Measurements from ENCODE around the gene HTRA1.

HTRA1 gene

DNA sequence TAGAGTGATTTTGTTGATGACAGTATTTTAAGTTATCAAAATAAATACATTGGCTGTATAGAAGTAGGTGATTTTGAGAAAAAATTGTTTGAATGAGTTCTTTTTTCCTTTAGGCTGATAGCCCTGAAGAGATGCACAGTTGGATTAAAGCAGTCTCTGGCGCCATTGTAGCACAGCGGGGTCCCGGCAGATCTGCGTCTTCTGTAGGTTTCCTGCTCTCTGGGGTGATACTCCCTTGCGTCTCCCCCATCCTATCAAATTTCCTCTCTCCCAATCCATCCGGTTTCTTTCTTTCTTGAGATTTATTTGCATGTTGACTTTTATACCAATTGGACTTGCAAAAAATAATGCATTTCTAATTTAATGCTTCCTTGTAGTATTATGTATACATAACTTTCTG lies 34.5 kb upstream of the HTRA1 start:
- no peak overlapping the region for H3K4me3 ChIP-seq (ENCODE audit: low read depth in 1 of 5, low read length in 5 of 5)
- peaks cover 9 to 30% (median 20%) of the 10 kb centered on the region in 5 donors for H3K36me3 ChIP-seq (ENCODE audit: control insufficient read depth in 5 of 5, insufficient read depth in 5 of 5, low read length in 5 of 5)
- no peak overlapping the region for H3K27ac ChIP-seq (ENCODE audit: low read depth, low read length)
- H3K4me1 ChIP-seq (ENCODE audit: control insufficient read depth in 5 of 5, insufficient read depth in 5 of 5, low read length in 5 of 5) = no peaks in the 10 kb centered on the region
- H3K9me3 ChIP-seq (ENCODE audit: control insufficient read depth in 5 of 5, low read length in 5 of 5) = no peaks in the 10 kb centered on the region
- no peak overlapping the region for H3K9ac ChIP-seq (ENCODE audit: low read length in 5 of 5)
- H3K27me3 ChIP-seq (ENCODE audit: control insufficient read depth in 5 of 5, insufficient read depth in 4 of 5, low read length in 5 of 5) = no peaks in the 10 kb centered on the region

DNA sequence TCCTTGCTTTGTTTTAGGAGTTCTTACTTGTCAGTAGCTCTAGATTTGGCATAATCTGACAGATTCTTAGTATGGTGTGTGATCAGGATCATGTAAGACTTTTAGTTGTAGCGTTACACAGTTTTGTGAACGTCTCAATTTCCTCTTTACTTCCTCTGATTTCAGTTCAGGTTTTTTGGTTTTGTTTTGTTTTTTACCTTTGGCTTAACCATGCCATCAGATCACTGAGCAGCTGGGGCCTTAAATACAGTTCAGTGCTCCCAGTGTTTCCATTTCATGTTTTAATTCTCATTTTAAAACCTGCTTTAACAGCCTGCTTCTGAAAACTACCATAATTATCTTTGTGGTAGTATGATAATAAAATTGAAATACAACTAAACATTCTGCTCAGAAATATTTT lies 34.1 kb upstream of the HTRA1 start:
- Histone ChIP-seq H3K4me3 (ENCODE audit: low read depth in 1 of 5, low read length in 5 of 5) (no peak overlapping the region), H3K27me3 (ENCODE audit: control insufficient read depth in 5 of 5, insufficient read depth in 4 of 5, low read length in 5 of 5) (no peaks in the 10 kb centered on the region), H3K9me3 (ENCODE audit: control insufficient read depth in 5 of 5, low read length in 5 of 5) (no peaks in the 10 kb centered on the region), H3K27ac (ENCODE audit: low read depth, low read length) (no peak overlapping the region), H3K36me3 (ENCODE audit: control insufficient read depth in 5 of 5, insufficient read depth in 5 of 5, low read length in 5 of 5) (peaks cover 9 to 30% (median 19%) of the 10 kb centered on the region in 5 donors), H3K4me1 (ENCODE audit: control insufficient read depth in 5 of 5, insufficient read depth in 5 of 5, low read length in 5 of 5) (no peaks in the 10 kb centered on the region), H3K9ac (ENCODE audit: low read length in 5 of 5) (no peak overlapping the region)

DNA sequence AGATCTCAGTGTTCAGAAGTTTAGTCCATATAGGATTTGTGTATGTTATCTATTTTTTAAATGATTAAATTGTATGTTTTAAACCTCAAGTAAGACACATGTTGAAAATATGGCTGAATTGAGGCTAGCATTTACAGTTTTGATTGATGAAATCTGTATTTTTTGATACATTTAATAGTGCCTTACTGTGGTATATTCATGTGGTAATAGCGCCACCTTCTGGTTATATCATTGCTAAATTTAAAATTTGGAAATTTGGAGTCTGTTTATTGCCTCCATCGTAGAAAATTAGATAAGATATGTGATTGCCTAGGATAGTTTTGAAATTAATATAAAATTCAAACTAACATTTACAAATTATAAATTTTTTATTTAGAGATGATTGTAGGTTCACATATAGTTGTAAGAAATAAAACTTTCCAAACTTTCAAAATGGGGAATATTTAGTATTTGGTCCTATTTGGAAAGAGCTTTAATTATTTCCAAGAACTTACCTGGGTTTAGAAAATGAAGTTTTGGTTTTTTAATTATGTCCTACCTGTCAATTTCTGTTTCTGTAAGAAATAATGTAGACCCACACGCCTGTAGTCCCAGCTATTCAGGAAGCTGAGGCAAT lies 26.0 kb upstream of the HTRA1 start:
- H3K4me3 ChIP-seq (ENCODE audit: low read depth in 1 of 5, low read length in 5 of 5) = no peak overlapping the region

DNA sequence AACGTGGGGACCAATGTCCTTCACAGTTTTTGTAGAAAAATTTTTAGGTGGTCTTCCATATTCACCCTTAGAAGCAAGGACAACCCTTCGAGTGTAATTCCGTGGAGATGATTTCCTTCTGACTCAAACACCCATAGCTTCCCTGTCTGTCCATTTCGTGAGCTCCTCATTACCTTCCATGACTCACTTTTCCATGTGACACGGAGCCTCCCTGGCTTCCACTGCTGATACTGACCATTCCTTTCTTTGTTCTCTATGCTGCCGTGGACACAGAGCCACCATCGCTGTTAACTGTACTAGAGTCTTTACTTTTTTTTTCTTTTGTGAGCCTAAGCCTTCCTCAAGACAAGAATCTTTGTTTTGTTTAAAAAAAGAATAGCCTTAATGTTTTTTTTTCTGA lies 19.4 kb upstream of the HTRA1 start:
- H3K4me3 ChIP-seq (ENCODE audit: low read depth in 1 of 5, low read length in 5 of 5) = no peak overlapping the region
- peaks cover 0 to 13% (median 3%) of the 10 kb centered on the region in 5 donors for H3K4me1 ChIP-seq (ENCODE audit: control insufficient read depth in 5 of 5, insufficient read depth in 5 of 5, low read length in 5 of 5)
- no peaks in the 10 kb centered on the region for H3K36me3 ChIP-seq (ENCODE audit: control insufficient read depth in 5 of 5, insufficient read depth in 5 of 5, low read length in 5 of 5)
- H3K9ac ChIP-seq (ENCODE audit: low read length in 5 of 5) = no peak overlapping the region
- H3K9me3 ChIP-seq (ENCODE audit: control insufficient read depth in 5 of 5, low read length in 5 of 5) = peaks cover 0 to 3% (median 0%) of the 10 kb centered on the region in 5 donors
- no peak overlapping the region for H3K27ac ChIP-seq (ENCODE audit: low read depth, low read length)
- no peaks in the 10 kb centered on the region for H3K27me3 ChIP-seq (ENCODE audit: control insufficient read depth in 5 of 5, insufficient read depth in 4 of 5, low read length in 5 of 5)

More for the DNA sequence above, 26.0 kb upstream of the HTRA1 start:
- no peak overlapping the region for H3K27ac ChIP-seq (ENCODE audit: low read depth, low read length)
- H3K4me1 ChIP-seq (ENCODE audit: control insufficient read depth in 5 of 5, insufficient read depth in 5 of 5, low read length in 5 of 5) = peaks cover 0 to 3% (median 0%) of the 10 kb centered on the region in 5 donors
- no peak overlapping the region for H3K9ac ChIP-seq (ENCODE audit: low read length in 5 of 5)
- H3K27me3 ChIP-seq (ENCODE audit: control insufficient read depth in 5 of 5, insufficient read depth in 4 of 5, low read length in 5 of 5) = no peaks in the 10 kb centered on the region
- H3K36me3 ChIP-seq (ENCODE audit: control insufficient read depth in 5 of 5, insufficient read depth in 5 of 5, low read length in 5 of 5) = peaks cover 0 to 13% (median 6%) of the 10 kb centered on the region in 5 donors
- H3K9me3 ChIP-seq (ENCODE audit: control insufficient read depth in 5 of 5, low read length in 5 of 5) = peaks cover 0 to 3% (median 0%) of the 10 kb centered on the region in 5 donors

DNA sequence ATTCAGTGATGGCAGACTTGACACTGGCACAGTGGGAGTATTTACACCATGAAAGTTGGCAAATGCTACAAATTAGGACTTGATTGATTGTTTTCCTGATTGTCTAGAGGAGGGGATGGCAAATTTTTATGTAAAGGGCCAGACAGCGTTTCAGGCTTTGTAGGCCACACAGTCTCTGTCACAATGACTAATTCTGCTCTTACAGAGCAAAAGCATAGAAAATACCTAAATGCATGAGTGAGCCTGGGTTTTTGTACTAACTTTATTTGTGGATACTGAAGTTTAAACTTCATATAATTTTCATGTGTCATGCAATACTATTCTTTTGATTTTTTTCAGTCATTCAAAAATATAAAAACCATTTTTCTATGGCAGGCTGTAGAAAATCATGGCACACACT lies 15.9 kb upstream of the HTRA1 start:
- H3K27me3 ChIP-seq (ENCODE audit: control insufficient read depth in 5 of 5, insufficient read depth in 4 of 5, low read length in 5 of 5) = no peaks in the 10 kb centered on the region
- H3K9ac ChIP-seq (ENCODE audit: low read length in 5 of 5) = no peak overlapping the region
- H3K36me3 ChIP-seq (ENCODE audit: control insufficient read depth in 5 of 5, insufficient read depth in 5 of 5, low read length in 5 of 5) = no peaks in the 10 kb centered on the region
- peaks cover 0 to 14% (median 13%) of the 10 kb centered on the region in 5 donors for H3K4me1 ChIP-seq (ENCODE audit: control insufficient read depth in 5 of 5, insufficient read depth in 5 of 5, low read length in 5 of 5)
- H3K27ac ChIP-seq (ENCODE audit: low read depth, low read length) = no peak overlapping the region
- H3K9me3 ChIP-seq (ENCODE audit: control insufficient read depth in 5 of 5, low read length in 5 of 5) = no peaks in the 10 kb centered on the region
- no peak overlapping the region for H3K4me3 ChIP-seq (ENCODE audit: low read depth in 1 of 5, low read length in 5 of 5)

DNA sequence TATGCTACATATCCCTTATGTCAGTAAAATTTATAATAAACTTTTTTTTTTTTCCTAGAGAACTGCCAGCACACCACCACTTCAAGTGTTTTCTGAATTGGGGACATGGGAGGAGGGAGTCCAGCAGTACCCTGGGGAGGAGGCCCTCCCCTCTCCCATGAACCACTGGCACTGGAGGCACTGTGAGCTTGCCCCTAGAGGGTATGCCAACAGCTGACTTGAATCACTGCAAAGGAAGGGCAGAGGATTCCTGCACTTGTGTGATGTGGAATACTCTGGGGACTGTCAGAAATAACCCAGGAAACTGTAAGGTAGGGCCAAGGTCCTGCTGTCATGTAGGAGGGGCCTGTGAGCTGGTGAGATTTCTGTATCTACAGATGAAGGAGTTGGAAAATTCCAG lies 15.4 kb upstream of the HTRA1 start:
- no peak overlapping the region for H3K4me3 ChIP-seq (ENCODE audit: low read depth in 1 of 5, low read length in 5 of 5)
- no peak overlapping the region for H3K9ac ChIP-seq (ENCODE audit: low read length in 5 of 5)
- no peaks in the 10 kb centered on the region for H3K36me3 ChIP-seq (ENCODE audit: control insufficient read depth in 5 of 5, insufficient read depth in 5 of 5, low read length in 5 of 5)
- H3K9me3 ChIP-seq (ENCODE audit: control insufficient read depth in 5 of 5, low read length in 5 of 5) = no peaks in the 10 kb centered on the region
- H3K4me1 ChIP-seq (ENCODE audit: control insufficient read depth in 5 of 5, insufficient read depth in 5 of 5, low read length in 5 of 5) = peaks cover 0 to 15% (median 10%) of the 10 kb centered on the region in 5 donors
- H3K27ac ChIP-seq (ENCODE audit: low read depth, low read length) = no peak overlapping the region
- H3K27me3 ChIP-seq (ENCODE audit: control insufficient read depth in 5 of 5, insufficient read depth in 4 of 5, low read length in 5 of 5) = no peaks in the 10 kb centered on the region

DNA sequence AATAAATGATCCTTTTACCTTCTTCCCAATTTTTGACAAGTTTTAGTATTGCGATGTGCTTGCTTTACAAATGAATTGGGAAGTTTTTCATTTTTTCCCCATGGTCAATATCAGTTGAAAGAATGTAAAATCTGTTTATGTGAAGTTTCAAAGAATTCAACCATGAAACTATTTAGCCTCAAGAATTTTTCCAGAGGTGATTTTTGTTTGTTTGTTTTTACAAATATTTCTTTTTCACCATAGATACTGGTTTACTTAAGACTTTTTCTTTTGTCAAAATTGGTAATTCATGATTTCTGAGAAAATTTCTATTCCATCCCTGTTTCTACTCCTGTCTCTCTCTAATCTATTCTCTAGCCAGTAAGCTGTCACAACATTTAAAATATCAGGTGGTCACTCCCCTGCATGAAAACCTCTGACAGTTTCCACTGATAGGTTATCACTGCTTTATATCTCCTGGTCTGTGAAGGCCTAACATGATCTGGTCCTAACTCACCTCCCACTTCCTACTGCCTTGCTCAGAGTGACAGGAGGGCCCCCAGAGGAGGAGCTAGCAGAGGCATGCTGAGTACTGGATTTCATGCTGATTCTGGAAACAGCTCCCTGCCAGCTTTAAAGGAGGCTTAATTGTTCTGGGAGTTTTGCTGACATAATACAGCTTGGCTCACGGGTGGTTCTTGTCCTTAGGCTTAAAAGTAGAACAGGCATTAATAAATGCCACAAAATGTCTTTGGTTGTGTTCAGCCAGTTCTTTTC lies 14.5 kb upstream of the HTRA1 start:
- Histone ChIP-seq H3K9me3 (ENCODE audit: control insufficient read depth in 5 of 5, low read length in 5 of 5) (no peaks in the 10 kb centered on the region), H3K9ac (ENCODE audit: low read length in 5 of 5) (no peak overlapping the region), H3K36me3 (ENCODE audit: control insufficient read depth in 5 of 5, insufficient read depth in 5 of 5, low read length in 5 of 5) (no peaks in the 10 kb centered on the region), H3K4me3 (ENCODE audit: low read depth in 1 of 5, low read length in 5 of 5) (no peak overlapping the region), H3K27ac (ENCODE audit: low read depth, low read length) (no peak overlapping the region), H3K27me3 (ENCODE audit: control insufficient read depth in 5 of 5, insufficient read depth in 4 of 5, low read length in 5 of 5) (no peaks in the 10 kb centered on the region), H3K4me1 (ENCODE audit: control insufficient read depth in 5 of 5, insufficient read depth in 5 of 5, low read length in 5 of 5) (peaks cover 0 to 18% (median 15%) of the 10 kb centered on the region in 5 donors)

DNA sequence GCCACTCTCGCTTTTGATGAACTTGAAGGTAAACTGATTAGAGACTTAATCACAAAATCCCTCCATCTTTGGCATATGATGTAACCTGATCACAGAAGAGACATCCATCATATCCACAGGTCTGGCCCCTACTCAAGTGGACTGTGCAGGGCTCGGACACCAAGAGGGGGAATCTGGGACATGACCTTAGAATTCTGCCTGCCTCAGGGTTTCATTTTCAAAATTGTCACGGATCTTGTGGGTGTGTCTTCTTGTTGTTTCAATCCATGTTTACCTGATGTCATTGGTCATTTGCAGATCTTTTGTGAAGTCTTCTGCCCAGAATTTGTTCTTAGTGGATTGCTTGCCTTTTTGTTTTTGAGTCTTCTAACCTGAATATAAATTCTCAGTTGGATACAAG lies 12.8 kb upstream of the HTRA1 start:
- H3K27me3 ChIP-seq (ENCODE audit: control insufficient read depth in 5 of 5, insufficient read depth in 4 of 5, low read length in 5 of 5) = no peaks in the 10 kb centered on the region
- H3K9ac ChIP-seq (ENCODE audit: low read length in 5 of 5) = no peak overlapping the region
- no peaks in the 10 kb centered on the region for H3K9me3 ChIP-seq (ENCODE audit: control insufficient read depth in 5 of 5, low read length in 5 of 5)
- no peak overlapping the region for H3K27ac ChIP-seq (ENCODE audit: low read depth, low read length)
- H3K36me3 ChIP-seq (ENCODE audit: control insufficient read depth in 5 of 5, insufficient read depth in 5 of 5, low read length in 5 of 5) = no peaks in the 10 kb centered on the region
- no peak overlapping the region for H3K4me3 ChIP-seq (ENCODE audit: low read depth in 1 of 5, low read length in 5 of 5)
- H3K4me1 ChIP-seq (ENCODE audit: control insufficient read depth in 5 of 5, insufficient read depth in 5 of 5, low read length in 5 of 5) = peaks cover 0 to 18% (median 15%) of the 10 kb centered on the region in 5 donors

DNA sequence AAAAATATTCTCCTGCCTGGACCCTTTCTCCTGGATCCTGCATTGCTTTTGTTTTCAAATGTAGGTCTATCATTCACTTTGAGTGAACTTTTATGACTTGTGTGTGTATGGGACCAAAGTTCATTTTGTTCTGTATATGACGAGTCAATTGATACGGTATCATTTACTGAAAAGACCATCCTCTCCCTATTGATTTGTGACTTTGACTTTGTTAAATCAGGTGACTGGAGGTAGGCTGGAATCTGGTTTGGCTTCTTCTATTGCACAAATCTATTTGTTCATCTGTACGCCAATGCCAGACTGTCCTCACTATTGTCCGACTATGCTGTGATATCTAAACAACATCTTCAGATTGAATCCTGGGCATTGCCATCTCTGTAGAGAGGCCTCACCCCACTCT lies 12.2 kb upstream of the HTRA1 start:
- H3K4me1 ChIP-seq (ENCODE audit: control insufficient read depth in 5 of 5, insufficient read depth in 5 of 5, low read length in 5 of 5) = peaks cover 0 to 19% (median 15%) of the 10 kb centered on the region in 5 donors
- no peak overlapping the region for H3K27ac ChIP-seq (ENCODE audit: low read depth, low read length)
- H3K27me3 ChIP-seq (ENCODE audit: control insufficient read depth in 5 of 5, insufficient read depth in 4 of 5, low read length in 5 of 5) = no peaks in the 10 kb centered on the region
- no peaks in the 10 kb centered on the region for H3K9me3 ChIP-seq (ENCODE audit: control insufficient read depth in 5 of 5, low read length in 5 of 5)
- no peak overlapping the region for H3K4me3 ChIP-seq (ENCODE audit: low read depth in 1 of 5, low read length in 5 of 5)
- no peak overlapping the region for H3K9ac ChIP-seq (ENCODE audit: low read length in 5 of 5)
- no peaks in the 10 kb centered on the region for H3K36me3 ChIP-seq (ENCODE audit: control insufficient read depth in 5 of 5, insufficient read depth in 5 of 5, low read length in 5 of 5)

DNA sequence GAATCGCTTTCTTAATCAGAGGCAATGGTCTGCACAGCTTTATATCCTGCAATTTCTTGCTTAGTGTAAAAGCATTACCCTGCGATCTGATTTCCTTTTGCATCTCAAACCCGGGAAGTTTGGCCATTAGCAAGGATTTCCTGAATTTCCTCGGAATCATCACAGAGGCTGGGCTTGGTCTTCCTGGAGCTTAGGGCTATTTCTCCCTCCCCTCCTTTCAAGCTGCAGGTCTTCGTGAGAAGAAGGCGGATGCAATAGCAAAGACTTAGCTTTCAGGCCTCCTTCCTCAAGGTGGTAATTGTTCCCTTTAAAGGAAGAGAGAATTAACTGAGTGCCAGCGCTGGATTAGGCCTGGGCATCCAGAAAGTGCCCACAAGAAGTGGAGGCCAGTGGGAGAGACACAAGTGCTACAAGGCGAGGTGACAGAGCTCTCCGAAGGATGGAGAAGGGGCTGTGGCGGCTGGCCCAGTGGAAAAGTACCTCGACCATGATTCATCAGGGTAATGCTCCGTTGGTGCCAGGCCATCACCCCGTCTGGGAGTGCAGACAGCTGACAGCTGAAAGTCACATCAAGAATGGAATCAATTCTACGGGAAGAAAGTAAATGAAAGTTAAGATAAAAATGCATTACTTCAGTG lies 10.9 kb upstream of the HTRA1 start:
- Histone ChIP-seq H3K4me3 (ENCODE audit: low read depth in 1 of 5, low read length in 5 of 5) (no peak overlapping the region), H3K27me3 (ENCODE audit: control insufficient read depth in 5 of 5, insufficient read depth in 4 of 5, low read length in 5 of 5) (no peaks in the 10 kb centered on the region), H3K4me1 (ENCODE audit: control insufficient read depth in 5 of 5, insufficient read depth in 5 of 5, low read length in 5 of 5) (peaks cover 0 to 26% (median 19%) of the 10 kb centered on the region in 5 donors), H3K36me3 (ENCODE audit: control insufficient read depth in 5 of 5, insufficient read depth in 5 of 5, low read length in 5 of 5) (no peaks in the 10 kb centered on the region), H3K27ac (ENCODE audit: low read depth, low read length) (no peak overlapping the region), H3K9ac (ENCODE audit: low read length in 5 of 5) (no peak overlapping the region), H3K9me3 (ENCODE audit: control insufficient read depth in 5 of 5, low read length in 5 of 5) (no peaks in the 10 kb centered on the region)

Data from subcutaneous abdominal adipose tissue (tissue), 5 donors.